Measurements from ENCODE around the gene DDX10. TPM values are rescaled to one million over a fixed set of nuclear protein-coding genes. Genes with fewer than 3 reads are reported as not detected.

Gene DDX10
- total RNA-seq, 2 donors from 2014 or later = 15.7 to 17.1 TPM

DNA sequence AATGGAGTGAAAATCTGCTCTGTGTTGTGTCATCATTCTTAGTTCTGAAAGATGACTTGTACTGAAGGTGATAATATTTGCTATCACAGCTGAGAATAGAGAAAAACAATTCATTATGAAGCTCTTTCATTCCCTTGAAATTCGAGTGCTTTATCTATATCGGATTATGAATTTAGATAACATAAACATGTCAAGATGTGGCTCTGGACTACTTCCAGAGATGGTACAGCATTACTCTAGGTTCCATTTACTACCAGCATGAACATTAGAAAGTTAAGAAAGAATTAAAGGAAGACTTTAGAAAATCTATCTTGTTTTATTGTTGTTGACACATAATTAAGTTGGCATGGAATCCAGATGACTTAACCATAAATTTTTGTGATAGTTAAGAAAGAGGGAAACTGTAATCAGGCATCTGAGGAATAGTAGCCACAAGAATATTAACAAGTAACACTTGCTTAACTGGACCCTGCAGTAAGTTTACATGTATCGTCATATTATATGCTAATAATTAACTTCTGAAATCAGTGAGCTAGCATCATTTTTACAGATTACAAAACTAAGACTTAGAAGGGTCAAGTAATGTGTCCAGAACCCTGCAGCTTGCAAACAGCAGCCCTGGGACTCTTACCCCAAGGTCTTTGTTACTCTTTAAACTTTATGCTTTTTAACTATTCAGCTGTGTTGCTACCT lies 182.6 kb downstream of the DDX10 start:
- ATAC-seq (no peak), DNase-seq (no peak)
- intact Hi-C loops (cut with DNase I, micrococcal nuclease) = no loop called here

DNA sequence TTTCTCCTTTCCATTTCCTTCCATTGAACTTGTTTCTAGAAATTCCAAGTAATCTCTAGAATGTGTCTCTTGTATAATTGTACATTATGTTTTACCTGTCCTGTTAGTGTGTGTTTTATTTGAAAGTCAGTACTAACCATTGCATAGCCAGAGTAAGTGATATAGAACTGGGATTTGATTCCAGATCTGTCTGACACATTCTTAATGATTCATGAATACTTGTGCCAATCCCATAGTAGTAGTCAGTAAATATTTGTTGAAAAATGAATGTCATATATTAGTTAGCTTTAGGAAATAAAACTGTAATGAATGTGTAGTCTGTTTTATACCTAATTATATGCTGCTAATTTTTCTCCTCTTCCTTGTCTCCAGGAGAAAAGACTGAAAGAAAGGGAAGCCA lies 186.9 kb downstream of the DDX10 start:
- intact Hi-C loops (cut with DNase I, micrococcal nuclease) = no loop called here
- no peak for ATAC-seq

DNA sequence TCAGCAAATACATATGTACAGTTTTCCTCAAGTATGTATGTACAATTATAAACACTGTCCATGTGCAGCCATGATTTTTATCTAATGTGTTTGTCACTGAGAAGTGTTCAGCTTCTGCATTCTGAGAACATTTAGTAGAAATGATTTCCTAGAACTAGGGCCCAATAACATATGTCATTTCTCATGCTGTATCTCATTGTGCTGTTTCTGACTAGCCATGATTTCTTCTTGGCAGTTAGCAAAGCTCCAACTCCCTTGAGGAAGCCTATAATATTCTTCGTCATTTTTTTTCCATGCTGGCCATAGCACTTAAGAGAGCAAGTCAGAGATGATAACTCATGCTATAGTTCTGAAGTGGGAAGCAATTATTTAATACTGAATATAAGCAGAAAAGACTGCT lies 187.8 kb downstream of the DDX10 start:
- DNase-seq (no peak), ATAC-seq (no peak)
- intact Hi-C loops (cut with DNase I, micrococcal nuclease) = no loop called here

More for the DNA sequence above, 186.9 kb downstream of the DDX10 start:
- no peak for DNase-seq

DNA sequence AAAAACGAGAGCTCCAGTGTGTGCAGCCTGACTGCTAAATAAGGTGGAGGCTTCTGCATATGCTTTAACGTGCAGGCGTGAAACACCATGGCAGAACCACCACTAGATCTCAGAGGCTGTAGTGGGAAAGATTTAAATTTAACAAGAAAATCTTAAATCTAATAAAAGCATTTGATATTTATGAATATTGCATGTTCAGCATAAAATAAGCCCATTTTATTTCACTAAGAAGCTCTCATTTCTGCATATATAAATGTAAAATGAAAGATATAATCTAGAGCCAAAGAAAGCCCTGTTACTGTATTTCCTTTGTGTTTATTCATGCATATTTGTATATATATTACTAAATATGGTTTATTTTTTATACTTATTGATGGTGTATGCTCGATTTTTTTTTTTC lies 188.3 kb downstream of the DDX10 start:
- intact Hi-C loops (cut with DNase I, micrococcal nuclease) = no loop called here
- ATAC-seq = no peak
- DNase-seq = no peak

DNA sequence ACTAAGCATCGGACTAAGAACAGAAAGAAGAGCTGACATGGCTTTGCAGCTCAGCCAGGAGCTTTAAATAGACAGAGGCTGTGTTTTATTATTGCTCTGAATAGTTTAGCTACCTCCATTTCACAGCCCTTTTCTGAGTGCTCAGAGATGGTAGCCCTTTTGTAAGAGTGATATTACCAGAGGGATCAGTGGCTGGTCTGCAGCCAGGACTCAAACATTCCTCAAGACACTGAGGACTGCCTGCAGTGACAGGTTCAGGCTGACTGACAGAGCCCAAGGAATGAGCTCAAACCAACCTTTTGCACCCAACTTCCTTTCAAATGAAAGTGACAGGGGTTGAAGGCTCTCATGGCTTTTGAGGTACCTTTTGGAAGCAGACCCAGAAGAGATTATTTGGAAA lies 189.0 kb downstream of the DDX10 start:
- ATAC-seq = peak; percentile 52
- intact Hi-C loops (cut with DNase I, micrococcal nuclease) = no loop called here
- DNase-seq = peak in 1 of 2 donors; percentile 4

DNA sequence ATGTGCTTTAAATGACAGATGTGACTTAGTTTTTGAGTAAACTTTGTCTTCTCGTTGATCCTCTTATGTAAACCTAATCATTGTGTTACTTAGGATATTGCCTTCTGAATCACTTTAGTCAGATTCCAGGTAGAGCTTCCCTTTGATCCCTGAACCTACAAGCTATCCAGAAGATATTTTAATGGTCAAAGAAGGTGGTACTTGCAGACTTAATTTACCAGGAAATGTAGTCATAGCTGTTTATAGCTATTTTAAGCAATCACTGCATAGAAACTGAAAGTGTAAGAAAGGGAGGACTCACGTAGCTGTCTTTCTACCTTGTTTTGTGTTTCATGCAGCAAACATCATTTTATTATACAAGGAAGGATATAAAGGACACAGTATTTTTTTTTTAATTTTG lies 189.5 kb downstream of the DDX10 start:
- intact Hi-C loops (cut with DNase I, micrococcal nuclease) = no loop called here
- peak; percentile 93 for ATAC-seq
- no peak for DNase-seq

DNA sequence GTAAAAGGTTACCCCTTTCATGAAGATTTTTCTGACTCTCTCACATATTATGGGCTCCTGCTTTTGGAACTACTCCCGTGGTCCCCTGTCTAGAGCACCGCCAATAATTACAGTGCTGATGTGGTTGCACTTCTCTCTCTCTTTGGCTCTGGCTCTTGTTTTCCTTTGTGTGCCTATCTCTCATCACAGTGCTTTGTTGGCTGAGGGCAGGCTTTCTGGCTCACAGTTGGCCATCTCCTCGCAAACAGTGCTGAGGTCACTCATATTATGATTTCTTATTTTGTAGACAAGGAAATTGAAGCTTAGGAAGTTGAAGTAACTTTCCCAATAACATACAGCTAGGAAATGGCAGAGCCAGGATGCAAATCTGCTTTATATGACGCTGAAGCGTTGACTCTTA lies 192.5 kb downstream of the DDX10 start:
- no peak for ATAC-seq
- intact Hi-C loops (cut with DNase I, micrococcal nuclease) = no loop called here
- no peak for DNase-seq

DNA sequence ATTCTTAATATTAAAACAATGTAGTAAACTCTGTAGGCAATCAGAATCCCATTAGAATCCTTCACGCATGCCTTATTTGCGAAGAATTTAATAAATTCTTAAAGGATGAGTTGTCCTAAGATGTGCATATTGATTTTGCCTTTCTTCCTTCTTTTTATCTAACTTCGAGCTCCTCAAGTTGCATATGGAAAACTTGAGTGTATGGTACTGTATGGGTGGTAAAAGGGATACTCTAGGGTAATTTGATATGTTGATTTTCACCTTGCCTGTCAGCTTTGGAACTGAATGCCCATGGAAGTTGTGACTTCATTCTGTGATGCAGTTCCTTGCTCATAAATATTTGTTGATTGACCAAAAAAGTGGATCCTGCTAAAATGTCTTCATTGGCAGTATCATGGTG lies 193.8 kb downstream of the DDX10 start:
- intact Hi-C loops (cut with DNase I, micrococcal nuclease) = no loop called here
- DNase-seq = no peak
- ATAC-seq = no peak

DNA sequence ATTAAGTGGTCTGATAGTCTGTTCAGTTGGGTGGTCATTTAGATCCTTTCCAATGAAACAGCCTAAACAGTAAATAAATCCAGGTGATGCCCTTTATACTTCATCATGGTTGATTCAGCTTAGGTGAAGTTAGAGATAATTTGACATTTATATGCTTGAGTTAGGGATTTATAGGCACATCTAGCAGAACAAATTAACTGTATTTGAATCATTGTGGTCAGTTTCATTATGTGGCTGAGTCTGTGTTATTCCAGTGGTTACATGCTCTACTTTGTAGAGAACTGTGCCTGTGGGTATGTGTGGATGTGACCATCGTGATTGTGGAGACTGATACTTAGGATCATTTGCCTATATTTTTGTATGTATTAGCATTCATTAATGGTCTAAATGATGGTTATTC lies 194.6 kb downstream of the DDX10 start:
- intact Hi-C loops (cut with DNase I, micrococcal nuclease) = no loop called here
- ATAC-seq (no peak), DNase-seq (no peak)

DNA sequence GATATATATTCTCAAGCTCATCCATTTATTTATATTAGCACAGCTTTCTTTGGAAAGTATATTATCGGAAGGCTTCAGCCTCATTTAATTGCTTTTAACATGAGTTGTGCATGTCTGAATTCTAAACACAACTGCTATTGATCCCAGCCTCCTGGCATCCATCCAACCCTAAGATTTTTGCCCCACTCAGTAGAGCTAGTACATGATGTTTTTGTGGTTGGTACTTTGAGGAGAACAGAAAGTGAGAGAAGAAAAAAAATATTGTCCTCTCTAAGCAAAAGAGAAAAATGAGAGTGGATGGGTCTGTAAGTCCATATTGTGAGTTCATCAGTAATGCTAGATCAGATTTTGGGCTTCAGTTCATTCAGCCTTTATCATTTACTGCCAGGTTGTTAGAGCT lies 198.7 kb downstream of the DDX10 start:
- intact Hi-C loops (cut with DNase I, micrococcal nuclease) = no loop called here
- no peak for ATAC-seq

DNA sequence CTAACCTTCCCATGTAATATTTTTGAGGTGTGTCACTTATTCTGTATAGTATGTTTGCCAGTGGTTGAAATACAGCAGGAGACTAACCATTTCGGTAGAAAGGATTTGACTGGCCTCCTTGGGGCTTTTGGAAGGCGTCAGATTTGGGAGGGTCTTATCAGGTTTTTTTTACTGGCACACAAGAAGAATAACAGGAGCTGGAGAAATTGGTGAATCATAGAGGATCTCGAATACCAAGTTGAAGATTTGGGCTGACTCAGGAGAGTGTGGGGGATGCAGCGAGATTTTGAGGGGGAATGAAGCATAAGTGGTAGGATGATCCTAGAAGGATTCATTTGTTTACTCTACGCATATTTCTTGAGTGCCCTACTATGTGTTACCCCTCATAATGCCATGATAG lies 200.5 kb downstream of the DDX10 start:
- intact Hi-C loops (cut with DNase I, micrococcal nuclease) = no loop called here
- no peak for ATAC-seq
- no peak for DNase-seq

More for the DNA sequence above, 198.7 kb downstream of the DDX10 start:
- no peak for DNase-seq

DNA sequence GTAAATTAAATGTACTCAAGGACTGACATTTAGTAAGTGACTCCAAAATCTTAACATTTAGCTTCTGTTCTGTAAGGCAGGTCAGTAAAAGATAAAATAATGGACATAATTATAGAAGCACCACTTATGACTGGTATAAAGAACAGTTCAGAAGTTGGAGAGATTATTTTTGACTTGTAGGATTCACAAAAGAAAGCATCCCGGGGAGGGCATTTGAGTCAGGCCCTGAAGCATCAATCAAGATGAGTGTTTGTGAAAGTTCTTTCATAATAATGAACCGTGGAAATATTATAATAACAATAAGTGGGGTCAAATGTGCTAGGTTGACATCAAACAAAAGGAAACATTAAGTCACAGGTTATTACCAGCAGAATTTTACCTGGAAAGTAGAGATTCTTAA lies 201.9 kb downstream of the DDX10 start:
- no peak for ATAC-seq
- intact Hi-C loops (cut with DNase I, micrococcal nuclease) = no loop called here
- no peak for DNase-seq

DNA sequence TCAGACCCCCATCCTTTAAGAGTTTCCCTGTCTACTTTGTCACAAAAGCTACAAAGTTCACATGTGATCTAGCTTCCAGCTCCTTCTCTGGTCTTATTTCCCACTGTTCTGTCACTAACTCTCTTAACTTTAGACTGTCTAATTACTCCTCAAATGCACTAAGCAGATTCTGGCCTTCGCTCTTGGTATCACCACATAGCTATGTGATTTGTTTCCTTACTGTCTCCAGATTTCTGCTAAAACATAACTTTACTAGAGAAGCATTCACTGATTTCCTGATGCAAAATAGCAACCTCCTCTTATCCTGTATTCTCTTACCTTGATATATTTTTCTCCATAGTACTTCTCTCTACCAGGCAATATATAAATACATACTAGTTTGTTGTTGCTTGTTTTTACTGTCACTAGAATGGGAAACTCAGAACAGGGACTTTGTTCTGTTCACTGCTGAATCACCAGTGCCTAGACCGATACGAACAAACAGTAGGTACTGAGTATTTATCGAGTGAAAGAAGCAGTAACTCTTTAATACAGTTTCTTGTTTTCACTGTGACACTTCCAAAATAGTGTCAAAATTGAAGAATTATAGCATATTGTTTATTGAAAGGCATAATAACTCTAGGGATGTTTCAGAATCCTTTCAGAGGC lies 205.6 kb downstream of the DDX10 start:
- ATAC-seq (no peak), DNase-seq (no peak)
- intact Hi-C loops (cut with DNase I, micrococcal nuclease) = no loop called here

DNA sequence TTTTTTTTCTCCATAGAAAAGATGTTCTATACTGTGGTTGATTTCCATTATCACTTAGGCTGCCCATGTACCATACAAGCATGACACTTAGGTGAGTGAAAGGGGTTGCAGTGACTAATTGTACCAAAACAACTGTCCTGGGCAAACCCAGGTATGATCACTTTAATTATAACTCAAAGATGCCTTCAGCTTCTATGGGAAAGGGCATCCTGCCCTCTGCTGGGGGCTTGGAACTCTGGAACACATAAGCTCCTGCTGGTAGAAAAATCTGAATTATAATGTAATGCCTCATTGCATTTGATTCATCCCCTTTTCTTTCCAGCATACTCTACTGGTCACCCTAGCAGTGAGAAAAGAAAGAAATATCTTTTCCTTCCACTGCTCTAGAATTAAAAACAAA lies 206.3 kb downstream of the DDX10 start:
- peak in 1 of 2 donors; percentile 17 for DNase-seq
- no peak for ATAC-seq
- intact Hi-C loops (cut with DNase I, micrococcal nuclease) = no loop called here

DNA sequence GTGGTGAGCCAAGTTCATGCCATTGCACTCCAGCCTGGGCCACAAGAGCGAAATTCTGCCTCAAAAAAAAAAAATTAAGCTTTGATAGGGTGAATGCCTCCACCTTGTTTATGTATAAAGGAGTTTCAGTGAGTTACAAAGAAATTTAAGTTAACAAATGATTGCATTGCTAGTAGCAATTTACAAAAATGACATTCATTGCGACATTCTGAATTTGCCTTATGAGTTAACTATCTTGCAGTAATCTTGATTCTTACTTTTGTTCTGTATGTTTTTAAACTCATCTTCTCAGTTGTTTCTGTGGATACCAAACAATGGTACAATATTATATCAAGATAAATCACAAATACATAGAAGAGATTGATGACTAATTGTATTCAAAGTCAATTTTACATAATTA lies 207.0 kb downstream of the DDX10 start:
- intact Hi-C loops (cut with DNase I, micrococcal nuclease) = no loop called here
- no peak for DNase-seq
- ATAC-seq = no peak

DNA sequence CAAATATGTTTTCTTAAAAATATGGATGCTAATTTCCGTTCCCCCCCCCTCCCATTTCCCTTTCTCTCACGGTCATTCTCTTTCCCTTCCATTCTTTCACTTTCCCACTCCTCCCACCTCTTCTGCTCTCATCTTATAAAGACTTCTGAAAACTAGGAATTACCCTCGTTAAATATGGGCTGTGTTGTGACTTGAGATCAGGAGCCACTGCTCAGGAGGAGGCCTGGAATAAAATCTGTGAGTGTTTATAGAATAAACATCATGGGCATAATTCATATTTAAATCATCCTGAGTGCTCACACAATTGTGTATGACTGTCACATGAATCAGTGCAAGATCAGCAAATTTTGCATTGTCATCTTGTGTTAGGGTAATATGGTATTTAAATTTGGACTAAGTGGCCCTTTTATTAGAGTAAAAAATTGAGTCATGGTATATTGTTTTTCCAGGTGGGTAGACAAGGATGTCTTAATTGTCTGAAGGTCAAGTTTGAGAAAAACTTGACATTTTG lies 208.0 kb downstream of the DDX10 start:
- intact Hi-C loops (cut with DNase I, micrococcal nuclease) = no loop called here
- ATAC-seq (no peak), DNase-seq (no peak)

DNA sequence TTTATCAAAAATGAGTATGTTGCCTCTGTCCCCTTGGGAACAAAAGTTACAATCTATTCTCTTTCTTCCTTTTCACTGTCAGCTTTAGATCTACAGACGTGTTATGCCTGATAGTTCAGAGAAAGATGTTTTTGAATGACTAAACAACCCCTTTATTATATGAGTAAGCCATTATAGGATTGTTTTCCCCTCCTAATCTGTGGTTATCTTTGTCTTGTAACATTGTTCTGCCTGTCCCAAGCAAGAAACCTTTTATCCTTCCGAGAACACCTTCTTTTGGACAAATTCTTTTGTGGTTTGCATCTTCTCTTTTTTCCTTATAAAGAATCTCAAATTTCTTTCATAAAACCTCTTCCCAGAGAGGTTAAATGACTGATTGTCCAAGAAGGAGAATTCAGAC lies 208.4 kb downstream of the DDX10 start:
- no peak for ATAC-seq
- intact Hi-C loops (cut with DNase I, micrococcal nuclease) = no loop called here
- DNase-seq = no peak

DNA sequence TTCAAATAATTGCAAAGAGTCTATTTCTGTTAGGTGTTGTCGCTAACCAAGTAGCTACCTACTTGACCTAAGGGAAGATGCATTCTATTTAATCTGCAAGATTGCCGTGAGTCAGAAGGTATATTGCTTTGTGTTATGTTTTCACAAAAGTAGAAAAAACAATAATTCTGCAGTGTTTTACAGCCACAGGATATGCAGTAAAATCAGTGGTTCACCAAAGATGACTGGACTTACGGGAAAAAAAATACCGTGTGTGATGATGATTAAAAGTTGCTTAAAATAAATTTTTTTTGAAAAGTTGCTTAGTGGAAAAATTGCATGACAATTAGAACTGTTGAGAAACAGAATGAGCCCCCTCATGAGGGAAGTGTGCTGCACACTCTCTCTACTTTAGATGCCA lies 209.1 kb downstream of the DDX10 start:
- ATAC-seq (no peak), DNase-seq (no peak)
- intact Hi-C loops (cut with DNase I, micrococcal nuclease) = no loop called here

DNA sequence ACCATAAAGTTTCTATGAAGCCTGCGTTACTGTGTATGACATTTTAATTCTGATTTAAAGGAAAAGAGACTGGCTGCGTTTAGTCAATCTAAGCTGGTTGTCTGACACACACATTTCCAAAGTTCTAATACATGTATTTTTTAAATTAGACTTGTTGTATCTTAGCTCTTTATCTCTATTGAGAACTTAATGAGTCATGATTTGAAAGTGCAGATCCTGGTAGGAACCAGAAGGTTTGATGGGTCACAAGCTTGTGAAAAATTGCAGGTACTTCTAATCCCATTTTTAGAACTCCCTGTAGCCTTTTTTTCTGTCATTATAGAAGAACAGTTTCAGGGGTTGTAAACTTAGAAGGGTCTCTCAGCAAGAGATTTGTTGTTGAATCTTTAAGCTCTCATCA lies 210.3 kb downstream of the DDX10 start:
- intact Hi-C loops (cut with DNase I, micrococcal nuclease) = no loop called here
- ATAC-seq (no peak), DNase-seq (no peak)

DNA sequence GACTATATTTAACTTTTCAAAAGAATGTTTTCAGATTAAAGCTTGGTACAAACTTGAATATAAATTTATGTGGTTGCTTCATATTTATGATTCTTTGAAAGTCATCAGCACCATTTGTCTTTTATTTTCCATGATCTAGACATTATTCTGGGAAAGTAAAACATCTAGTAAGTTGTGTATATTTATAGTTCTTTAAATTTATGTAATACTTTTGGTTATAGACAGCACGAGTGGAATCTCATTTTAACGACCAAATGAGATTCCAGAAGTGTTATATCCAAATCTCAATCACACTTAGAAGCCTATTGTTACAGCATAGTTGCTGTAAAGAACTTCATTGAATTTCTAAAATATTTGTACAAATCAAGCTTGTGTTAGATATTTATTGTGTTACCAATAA lies 212.3 kb downstream of the DDX10 start:
- intact Hi-C loops (cut with DNase I, micrococcal nuclease) = no loop called here
- no peak for ATAC-seq
- no peak for DNase-seq

DNA sequence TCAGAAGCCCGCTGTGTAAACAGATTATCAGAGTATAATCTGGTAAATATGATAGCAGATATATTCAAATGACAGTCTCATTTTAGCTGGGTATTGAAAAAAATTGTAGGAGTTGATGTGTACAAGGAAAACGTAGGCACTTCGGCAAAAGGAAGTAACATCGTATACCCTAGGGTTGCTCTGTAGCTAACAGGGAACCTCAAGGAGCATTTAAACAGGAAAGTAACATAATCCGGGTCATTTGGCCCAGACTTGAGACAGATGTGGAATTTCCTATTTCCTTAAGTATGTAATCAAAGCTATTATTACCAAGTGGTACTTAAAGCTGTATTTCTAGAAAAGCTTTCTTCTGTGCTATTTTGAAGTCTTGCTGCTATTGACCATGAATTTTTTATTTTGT lies 215.6 kb downstream of the DDX10 start:
- no peak for DNase-seq
- intact Hi-C loops (cut with DNase I, micrococcal nuclease) = no loop called here
- no peak for ATAC-seq
